ENCODE data around the gene CCDC69. TPM values are rescaled to one million over a fixed set of nuclear protein-coding genes. Genes with fewer than 3 reads are reported as not detected.
A peak's percentile ranks its signal among the peaks of the same experiment; 100 is the strongest.

CCDC69 gene
- total RNA-seq, 2 experiments from 2014 or later, result 68.0 to 68.9 TPM

- CTCF ChIA-PET, result no interaction called here
- POLR2A ChIA-PET, result no interaction called here
- H3K27me3 Mint-ChIP-seq, result no peaks in the 10 kb centered on the region
Observed at GRCh38 chr5:151186052-151186451, 37.8 kb downstream of the CCDC69 start.

GRCh38 chr5:151184316-151185042 is 39.4 kb downstream of the CCDC69 start:
- POLR2A ChIA-PET, result interaction anchor here (0.7 kb wide), 1 partner anchor 8 kb away, joined by 3 read pairs; no protein-coding TSS in a partner anchor
- peaks cover 6% of the 10 kb centered on the region for H3K9me3 Mint-ChIP-seq
- peaks cover 91% of the 10 kb centered on the region for H3K36me3 Mint-ChIP-seq (ENCODE audit: low read depth)
- DNase-seq, result no peak
- Histone ChIP-seq H3K4me1 (ENCODE audit: insufficient read depth, low read length) (peaks cover 6% of the 10 kb centered on the region), H3K27ac (ENCODE audit: low read depth in 1 of 2, low read length in 2 of 2) (no peak overlapping the region), H3K27me3 (ENCODE audit: control insufficient read depth in 1 of 2, insufficient read depth in 2 of 2, low read length in 2 of 2) (no peaks in the 10 kb centered on the region), H3K9me3 (ENCODE audit: control insufficient read depth in 1 of 2, insufficient read depth in 1 of 2, low read length in 2 of 2) (no peaks in the 10 kb centered on the region), H3K36me3 (ENCODE audit: insufficient read depth, low read length) (peaks cover 86% of the 10 kb centered on the region), H3K4me3 (ENCODE audit: low read length) (no peak overlapping the region)
- CTCF ChIA-PET, result interaction anchor here (0.8 kb wide), 1 partner anchor 59 kb away, joined by 4 read pairs; no protein-coding TSS in a partner anchor
- no peaks in the 10 kb centered on the region for H3K27me3 Mint-ChIP-seq
- H3K27ac Mint-ChIP-seq, result peak overlapping the region; percentile 39
- H3K4me3 Mint-ChIP-seq, result no peak overlapping the region
- peaks cover 17% of the 10 kb centered on the region for H3K4me1 Mint-ChIP-seq (ENCODE audit: low read depth)
- TF ChIP-seq, protein P1, sequence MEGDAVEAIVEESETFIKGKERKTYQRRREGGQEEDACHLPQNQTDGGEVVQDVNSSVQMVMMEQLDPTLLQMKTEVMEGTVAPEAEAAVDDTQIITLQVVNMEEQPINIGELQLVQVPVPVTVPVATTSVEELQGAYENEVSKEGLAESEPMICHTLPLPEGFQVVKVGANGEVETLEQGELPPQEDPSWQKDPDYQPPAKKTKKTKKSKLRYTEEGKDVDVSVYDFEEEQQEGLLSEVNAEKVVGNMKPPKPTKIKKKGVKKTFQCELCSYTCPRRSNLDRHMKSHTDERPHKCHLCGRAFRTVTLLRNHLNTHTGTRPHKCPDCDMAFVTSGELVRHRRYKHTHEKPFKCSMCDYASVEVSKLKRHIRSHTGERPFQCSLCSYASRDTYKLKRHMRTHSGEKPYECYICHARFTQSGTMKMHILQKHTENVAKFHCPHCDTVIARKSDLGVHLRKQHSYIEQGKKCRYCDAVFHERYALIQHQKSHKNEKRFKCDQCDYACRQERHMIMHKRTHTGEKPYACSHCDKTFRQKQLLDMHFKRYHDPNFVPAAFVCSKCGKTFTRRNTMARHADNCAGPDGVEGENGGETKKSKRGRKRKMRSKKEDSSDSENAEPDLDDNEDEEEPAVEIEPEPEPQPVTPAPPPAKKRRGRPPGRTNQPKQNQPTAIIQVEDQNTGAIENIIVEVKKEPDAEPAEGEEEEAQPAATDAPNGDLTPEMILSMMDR (IDR thresholded peaks at IDR 0.05), result no peak
- ATAC-seq (ENCODE audit: poor library complexity), result no peak
- intact Hi-C loops (cut with DNase I, micrococcal nuclease), result no loop called here

More at GRCh38 chr5:151186052-151186451, 37.8 kb downstream of the CCDC69 start:
- H3K4me3 Mint-ChIP-seq, result no peak overlapping the region
- peaks cover 4% of the 10 kb centered on the region for H3K4me1 ChIP-seq (ENCODE audit: insufficient read depth, low read length)
- H3K9me3 ChIP-seq (ENCODE audit: control insufficient read depth in 1 of 2, insufficient read depth in 1 of 2, low read length in 2 of 2), result no peaks in the 10 kb centered on the region
- no peak for DNase-seq
- peaks cover 32% of the 10 kb centered on the region for H3K4me1 Mint-ChIP-seq (ENCODE audit: low read depth)
- TF ChIP-seq, protein P1 (IDR thresholded peaks at IDR 0.05), result no peak
- no peak overlapping the region for H3K27ac ChIP-seq (ENCODE audit: low read depth in 1 of 2, low read length in 2 of 2)
- H3K36me3 Mint-ChIP-seq (ENCODE audit: low read depth), result peaks cover 96% of the 10 kb centered on the region
- intact Hi-C loops (cut with DNase I, micrococcal nuclease), result no loop called here
- H3K27ac Mint-ChIP-seq, result peak overlapping the region; percentile 24
- no peak for ATAC-seq (ENCODE audit: poor library complexity)
- H3K27me3 ChIP-seq (ENCODE audit: control insufficient read depth in 1 of 2, insufficient read depth in 2 of 2, low read length in 2 of 2), result no peaks in the 10 kb centered on the region
- H3K36me3 ChIP-seq (ENCODE audit: insufficient read depth, low read length), result peaks cover 92% of the 10 kb centered on the region
- H3K4me3 ChIP-seq (ENCODE audit: low read length), result no peak overlapping the region
- H3K9me3 Mint-ChIP-seq, result peaks cover 10% of the 10 kb centered on the region

DNA sequence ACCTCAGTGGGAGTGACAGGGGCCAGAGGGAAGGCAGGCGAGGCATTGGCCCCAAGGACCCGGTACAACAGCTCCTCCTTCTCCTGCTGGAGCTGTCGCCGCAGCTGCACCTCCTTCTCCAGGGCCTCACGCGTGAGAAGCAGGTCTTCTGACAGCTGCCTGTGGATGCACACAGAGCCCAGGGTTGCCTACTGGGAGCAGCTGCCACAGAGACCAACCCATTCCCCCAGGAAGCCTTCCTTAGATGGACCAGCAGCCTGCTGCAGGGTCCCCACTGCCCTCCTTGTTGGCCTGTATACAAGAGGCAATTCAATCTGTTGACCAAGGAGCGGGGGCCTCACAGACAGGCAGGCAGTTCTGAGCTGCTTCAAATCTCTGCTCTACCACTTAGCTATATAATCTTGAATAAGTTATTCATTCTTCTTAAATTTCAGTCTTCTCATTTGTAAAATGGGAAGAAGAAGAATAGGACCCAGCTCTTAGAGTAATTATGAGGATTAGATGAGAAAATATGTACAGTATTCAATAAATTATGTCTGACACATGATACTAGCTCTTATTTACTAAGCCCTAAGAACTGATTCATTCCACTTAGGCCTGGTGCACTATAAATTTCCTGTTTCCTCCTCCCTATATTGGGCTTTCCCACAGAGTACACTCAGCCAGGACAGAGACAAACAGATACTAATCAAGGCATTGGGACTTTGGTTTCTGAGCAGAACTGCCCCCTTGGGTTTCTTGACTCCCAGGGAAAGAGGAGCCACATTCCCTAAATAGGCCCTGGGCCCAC is 40.2 kb downstream of the CCDC69 start:
- no peak for ATAC-seq (ENCODE audit: poor library complexity)

More for the DNA sequence above, 40.2 kb downstream of the CCDC69 start:
- no peak overlapping the region for H3K27ac ChIP-seq (ENCODE audit: low read depth in 1 of 2, low read length in 2 of 2)
- no peaks in the 10 kb centered on the region for H3K27me3 Mint-ChIP-seq
- peaks cover 7% of the 10 kb centered on the region for H3K4me1 ChIP-seq (ENCODE audit: insufficient read depth, low read length)
- peaks cover 17% of the 10 kb centered on the region for H3K4me1 Mint-ChIP-seq (ENCODE audit: low read depth)
- no peak for DNase-seq
- TF ChIP-seq, protein P1 (IDR thresholded peaks at IDR 0.05), result no peak
- H3K27ac Mint-ChIP-seq, result peak overlapping the region; percentile 39
- no peak overlapping the region for H3K4me3 ChIP-seq (ENCODE audit: low read length)
- ChIA-PET POLR2A (interaction anchor here (0.5 kb wide), 1 partner anchor 30 kb away, joined by 3 read pairs; no protein-coding TSS in a partner anchor), CTCF (interaction anchor here (0.8 kb wide), 1 partner anchor 58 kb away, joined by 4 read pairs; no protein-coding TSS in a partner anchor)
- peaks cover 91% of the 10 kb centered on the region for H3K36me3 Mint-ChIP-seq (ENCODE audit: low read depth)
- intact Hi-C loops (cut with DNase I, micrococcal nuclease), result no loop called here
- H3K36me3 ChIP-seq (ENCODE audit: insufficient read depth, low read length), result peaks cover 86% of the 10 kb centered on the region
- no peaks in the 10 kb centered on the region for H3K9me3 ChIP-seq (ENCODE audit: control insufficient read depth in 1 of 2, insufficient read depth in 1 of 2, low read length in 2 of 2)
- no peaks in the 10 kb centered on the region for H3K9me3 Mint-ChIP-seq
- H3K27me3 ChIP-seq (ENCODE audit: control insufficient read depth in 1 of 2, insufficient read depth in 2 of 2, low read length in 2 of 2), result no peaks in the 10 kb centered on the region
- no peak overlapping the region for H3K4me3 Mint-ChIP-seq

All from CD4-positive, alpha-beta T cell (primary cell).